A673 (cell line): ENCODE data around the gene ADGRF4. TPM values are rescaled to one million over a fixed set of nuclear protein-coding genes. Genes with fewer than 3 reads are reported as not detected.

Source experiments
- BruUV-seq: library from RNA; stranded (reverse); fragments of 400-500 nt; replicated peaks from 2 replicates; lab custom pipeline; 2021; lab: Mats Ljungman, UMichigan
- CTCF ChIA-PET: fragments of 300-600 bp; sonication (Branson Sonifier 250); formaldehyde crosslinking; loops from one replicate; lab custom pipeline; 2022; ENCODE audit warnings: antibody characterized with exemption; lab: Charles Lee
- POLR2A ChIA-PET: fragments of 300-600 bp; sonication (Branson Sonifier 250); formaldehyde crosslinking; loops from one replicate; lab custom pipeline; 2022; ENCODE audit warnings: antibody characterized with exemption; ENCODE audit not compliant: low non-redundant PET; lab: Charles Lee
- DNase-seq: peaks from one replicate; pipeline ENCODE4 v3.0.0-alpha.2; 2015; ENCODE audit warnings: low spot score
- H3K27ac ChIP-seq: fragments of 200-600 bp; sonication (generic); 2 replicates; pipeline ENCODE4 v1.5.1; 2016; ENCODE audit warnings: mixed run types, low read depth, mild to moderate bottlenecking, mixed read lengths, antibody characterized with exemption, low read length; ENCODE audit not compliant: poor library complexity, severe bottlenecking
- H3K27me3 ChIP-seq: fragments of 200-600 bp; sonication (generic); replicated peaks from 2 replicates; pipeline ENCODE4 v1.6.1; 2017; ENCODE audit warnings: mixed run types, low read depth, mild to moderate bottlenecking, mixed read lengths, antibody characterized with exemption, low read length; ENCODE audit not compliant: insufficient read depth, poor library complexity
- H3K36me3 ChIP-seq: fragments of 200-600 bp; sonication (generic); 2 replicates; pipeline ENCODE4 v1.6.1; 2016; ENCODE audit warnings: mixed run types, mild to moderate bottlenecking, mixed read lengths, antibody characterized with exemption, low read length; ENCODE audit not compliant: insufficient read depth, poor library complexity, severe bottlenecking
- H3K4me1 ChIP-seq: fragments of 200-600 bp; sonication (generic); 2 replicates; pipeline ENCODE4 v1.6.1; 2017; ENCODE audit warnings: mixed run types, mild to moderate bottlenecking, mixed read lengths, antibody characterized with exemption, low read length; ENCODE audit not compliant: insufficient read depth, poor library complexity, severe bottlenecking
- H3K4me3 ChIP-seq: fragments of 200-600 bp; sonication (generic); 2 replicates; pipeline ENCODE4 v1.5.1; 2016; ENCODE audit warnings: low read depth, mixed run types, mild to moderate bottlenecking, mixed read lengths, low read length; ENCODE audit not compliant: poor library complexity, severe bottlenecking
- H3K9me3 ChIP-seq: fragments of 200-600 bp; sonication (generic); 2 replicates; pipeline ENCODE4 v1.6.1; 2016; ENCODE audit warnings: mixed run types, low read depth, mild to moderate bottlenecking, mixed read lengths, antibody characterized with exemption, low read length; ENCODE audit not compliant: poor library complexity, severe bottlenecking
- CTCF ChIP-seq: fragments of 300-800, 200-600 bp; sonication (generic); conservative IDR thresholded peaks from 2 replicates; pipeline ENCODE4 v1.5.1; 2017; ENCODE audit warnings: low read depth, mild to moderate bottlenecking, antibody characterized with exemption, low read length, moderate library complexity, mixed read lengths
- EZH2 ChIP-seq: fragments of 200-600 bp; sonication (generic); IDR thresholded peaks from 2 replicates; pipeline ENCODE4 v1.6.1; 2017; ENCODE audit warnings: borderline replicate concordance, low read depth, mild to moderate bottlenecking, mixed read lengths, antibody characterized with exemption, low read length; ENCODE audit not compliant: poor library complexity, severe bottlenecking
- intact Hi-C: fragments of 100-400 bp; cut with micrococcal nuclease; formaldehyde crosslinking; loops from one replicate; pipeline ENCODE4 v1.10.0; 2022; ENCODE audit not compliant: unreplicated experiment
- total RNA-seq: library from RNA; stranded (reverse); gene quantifications from 2 replicates; pipeline ENCODE4 v1.2.3, GENCODE V29; 2021

The ADGRF4 gene
- total RNA-seq, 1 experiment from 2014 or later, result not detected

GRCh38 chr6:47653706-47654105 lies 44.7 kb upstream of the ADGRF4 start:
- Histone ChIP-seq H3K27me3 (no peaks in the 10 kb centered on the region), H3K27ac (no peak overlapping the region), H3K36me3 (no peaks in the 10 kb centered on the region), H3K9me3 (no peaks in the 10 kb centered on the region), H3K4me3 (no peak overlapping the region), H3K4me1 (no peaks in the 10 kb centered on the region)
- ChIA-PET CTCF (no interaction called here), POLR2A (no interaction called here)
- TF ChIP-seq CTCF (no peak), EZH2 (no peak)
- no TSS peak for BruUV-seq
- DNase-seq, result no peak
- intact Hi-C loops, result no loop called here

DNA sequence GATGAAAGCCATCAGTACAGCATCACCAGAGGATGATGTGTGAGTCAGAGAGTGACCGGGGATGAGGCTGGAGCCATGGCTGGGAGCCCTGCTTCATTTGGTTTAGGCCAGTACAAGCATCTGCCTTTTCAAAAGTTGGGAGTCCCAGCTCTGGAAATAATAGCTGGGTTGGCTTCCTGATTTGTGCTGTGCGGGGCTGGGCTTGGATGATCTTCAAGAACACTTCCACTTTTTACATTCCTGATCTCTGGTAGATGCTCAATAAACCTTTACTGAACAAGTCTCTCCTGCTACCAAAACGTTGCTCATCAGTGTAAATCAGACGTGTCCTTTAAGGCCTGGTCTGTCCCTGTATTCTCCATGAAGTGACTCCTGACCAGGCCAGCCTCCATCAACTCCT lies 44.1 kb upstream of the ADGRF4 start:
- Histone ChIP-seq H3K27me3 (no peaks in the 10 kb centered on the region), H3K36me3 (no peaks in the 10 kb centered on the region), H3K4me1 (no peaks in the 10 kb centered on the region), H3K9me3 (no peaks in the 10 kb centered on the region), H3K4me3 (no peak overlapping the region), H3K27ac (no peak overlapping the region)
- no peak for DNase-seq
- CTCF ChIA-PET, result no interaction called here
- intact Hi-C loops, result no loop called here
- POLR2A ChIA-PET, result no interaction called here
- no peak for TF ChIP-seq CTCF
- no peak for TF ChIP-seq EZH2
- BruUV-seq, result no TSS peak

DNA sequence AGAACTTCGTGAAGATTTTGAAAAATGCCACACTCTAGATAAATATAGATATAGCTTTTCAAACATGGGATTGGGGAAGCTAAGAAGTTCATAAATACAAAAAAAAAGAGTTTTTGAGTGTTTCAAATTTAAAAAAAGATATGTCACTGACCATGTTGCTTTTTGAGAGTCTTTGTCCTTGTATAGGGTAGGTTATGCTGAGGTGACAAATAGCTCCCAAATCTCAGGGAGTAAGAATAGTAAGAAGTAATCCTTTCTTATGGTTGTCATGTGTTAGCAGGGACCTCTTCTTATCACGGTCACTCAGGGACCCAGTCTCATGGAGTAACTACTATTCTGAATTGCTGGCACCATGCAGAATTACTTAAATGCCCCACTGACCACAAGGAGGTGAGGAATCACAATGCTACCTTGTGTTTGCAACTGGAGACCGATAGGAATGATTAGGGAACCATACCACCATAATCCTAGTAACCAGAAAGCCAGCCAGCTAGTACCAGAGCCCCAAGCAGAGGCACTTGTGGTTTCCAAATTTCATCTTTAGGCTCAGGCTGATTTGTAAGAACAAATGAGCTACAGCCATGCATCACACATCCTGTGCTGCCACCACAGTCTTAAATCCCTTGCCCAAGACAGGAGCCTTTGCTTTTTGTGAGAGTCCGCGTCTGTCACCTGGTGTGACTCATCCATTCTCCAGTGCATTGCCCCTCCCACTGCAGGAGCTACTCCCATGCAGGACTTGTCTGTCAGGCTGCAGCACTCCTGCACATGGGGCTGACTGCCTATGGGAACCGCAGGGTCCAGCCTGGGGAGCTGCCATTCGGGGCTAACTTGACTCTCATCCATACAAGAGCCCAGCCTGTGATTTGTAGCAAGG lies 42.4 kb upstream of the ADGRF4 start:
- Histone ChIP-seq H3K27me3 (no peaks in the 10 kb centered on the region), H3K4me1 (no peaks in the 10 kb centered on the region), H3K4me3 (no peak overlapping the region), H3K27ac (no peak overlapping the region), H3K36me3 (no peaks in the 10 kb centered on the region), H3K9me3 (no peaks in the 10 kb centered on the region)
- no TSS peak for BruUV-seq
- ChIA-PET CTCF (no interaction called here), POLR2A (no interaction called here)
- TF ChIP-seq CTCF, result no peak
- no peak for TF ChIP-seq EZH2
- peak; percentile 63 for DNase-seq
- intact Hi-C loops, result no loop called here
